Colonic mucosa (tissue), 4 donors: ENCODE data around the gene SCYGR1. TPM values are rescaled to one million over a fixed set of nuclear protein-coding genes. Genes with fewer than 3 reads are reported as not detected.

Source experiments
- DNase-seq: peaks from one replicate; pipeline ENCODE4 v3.0.0-alpha.2; 2020
- H3K27ac ChIP-seq: fragments of 200-600 bp; one replicate; pipeline ENCODE4 v1.8.0; 2021
- H3K27me3 ChIP-seq: fragments of 200-600 bp; one replicate; pipeline ENCODE4 v1.8.0; 2021
- H3K36me3 ChIP-seq: fragments of 200-600 bp; one replicate; pipeline ENCODE4 v1.8.0; 2021
- H3K4me1 ChIP-seq: fragments of 200-600 bp; one replicate; pipeline ENCODE4 v1.8.0; 2021; ENCODE audit warnings: mild to moderate bottlenecking
- H3K4me3 ChIP-seq: fragments of 200-600 bp; one replicate; pipeline ENCODE4 v1.8.0; 2021
- H3K9ac ChIP-seq, 2 donors: one replicate each; pipeline ENCODE4 v1.7.0; 2013; ENCODE audit warnings: control low read depth in 2 of 2, low read depth in 2 of 2, low read length in 2 of 2
- H3K9me3 ChIP-seq: fragments of 200-600 bp; one replicate; pipeline ENCODE4 v1.8.0; 2021
- CTCF ChIP-seq: fragments of 200-600 bp; IDR thresholded peaks from one replicate; pipeline ENCODE4 v1.8.0; 2022; ENCODE audit warnings: antibody characterized with exemption, mild to moderate bottlenecking
- intact Hi-C: fragments of 100-400 bp; cut with DNase I; formaldehyde crosslinking; loops from one replicate; pipeline ENCODE4 v1.14.1; 2022
- total RNA-seq, 2 donors: library from RNA; stranded (reverse); fragmentation: NEBNext Ultra II Directional in 1 of 2; extraction: Animal tissue kit (Norgen Biotek cat#: 25700) in 1 of 2; gene quantifications; one replicate each; pipeline ENCODE4 v1.2.1, GENCODE V29; 2021
- donor health status: healthy.
- donor health status: DM: no; HTN: no; CAD: no.
- donor health status: DM: no; HTN: no; CAD: no.

The SCYGR1 gene
- total RNA-seq, 2 donors from 2014 or later: not detected

- Histone ChIP-seq H3K9ac (no peak overlapping the region), H3K36me3 (no peaks in the 10 kb centered on the region), H3K9me3 (no peaks in the 10 kb centered on the region), H3K27ac (no peak overlapping the region), H3K4me3 (no peak overlapping the region), H3K27me3 (no peaks in the 10 kb centered on the region), H3K4me1 (no peaks in the 10 kb centered on the region)
- no peak for DNase-seq
- intact Hi-C loops: no loop called here
- no peak for TF ChIP-seq CTCF
Observed at GRCh38 chr2:227423656-227424499, 36.1 kb upstream of the SCYGR1 start.

GRCh38 chr2:227420087-227421052, 32.6 kb upstream of the SCYGR1 start:
- Histone ChIP-seq H3K9ac (no peak overlapping the region), H3K4me3 (no peak overlapping the region), H3K9me3 (no peaks in the 10 kb centered on the region), H3K4me1 (no peaks in the 10 kb centered on the region), H3K27ac (no peak overlapping the region), H3K27me3 (no peaks in the 10 kb centered on the region), H3K36me3 (no peaks in the 10 kb centered on the region)
- TF ChIP-seq CTCF: no peak
- intact Hi-C loops: no loop called here
- no peak for DNase-seq

- Histone ChIP-seq H3K36me3 (no peaks in the 10 kb centered on the region), H3K27me3 (no peaks in the 10 kb centered on the region), H3K9ac (no peak overlapping the region), H3K27ac (no peak overlapping the region), H3K4me3 (no peak overlapping the region), H3K9me3 (no peaks in the 10 kb centered on the region), H3K4me1 (no peaks in the 10 kb centered on the region)
- intact Hi-C loops: no loop called here
- DNase-seq: no peak
- no peak for TF ChIP-seq CTCF
Observed at GRCh38 chr2:227416701-227417100, 29.0 kb upstream of the SCYGR1 start.

GRCh38 chr2:227415538-227416424, 28.0 kb upstream of the SCYGR1 start:
- no peaks in the 10 kb centered on the region for H3K27me3 ChIP-seq
- no peaks in the 10 kb centered on the region for H3K9me3 ChIP-seq
- no peaks in the 10 kb centered on the region for H3K36me3 ChIP-seq
- intact Hi-C loops: no loop called here
- no peak overlapping the region for H3K27ac ChIP-seq
- no peak for DNase-seq
- no peak overlapping the region for H3K9ac ChIP-seq
- H3K4me3 ChIP-seq: no peak overlapping the region
- H3K4me1 ChIP-seq: no peaks in the 10 kb centered on the region
- TF ChIP-seq CTCF: no peak

- Histone ChIP-seq H3K9me3 (no peaks in the 10 kb centered on the region), H3K27ac (no peak overlapping the region), H3K27me3 (no peaks in the 10 kb centered on the region), H3K9ac (no peak overlapping the region), H3K4me3 (no peak overlapping the region), H3K4me1 (no peaks in the 10 kb centered on the region), H3K36me3 (no peaks in the 10 kb centered on the region)
- no peak for DNase-seq
- intact Hi-C loops: loop anchor here (5.0 kb wide), 1 partner anchor 57 kb away; the partner anchor contains the start of gene AGFG1
- TF ChIP-seq CTCF: no peak
Observed at GRCh38 chr2:227414846-227415245, 27.1 kb upstream of the SCYGR1 start.
